PFSK-1 (cell line): ENCODE measurements around the gene VWA3B.

ENCODE experiments used
- FOXP2 ChIP-seq: optimal IDR thresholded peaks from 2 replicates; pipeline ENCODE3; 2011; ENCODE audit warnings: borderline replicate concordance, control low read depth, inconsistent platforms; ENCODE audit not compliant: insufficient read depth; ENCODE audit errors: extremely low read length, extremely low read depth
- POLR2AphosphoS5 ChIP-seq: IDR thresholded peaks from 2 replicates; pipeline ENCODE4 v1.6.1; 2012; ENCODE audit warnings: low read depth, mild to moderate bottlenecking, control low read depth, low read length, moderate library complexity
- SIN3A ChIP-seq: IDR thresholded peaks from 2 replicates; pipeline ENCODE4 v1.6.1; 2012; ENCODE audit warnings: mild to moderate bottlenecking, low read length, moderate library complexity, borderline replicate concordance; ENCODE audit not compliant: insufficient read depth
- TAF1 ChIP-seq: IDR thresholded peaks from 2 replicates; pipeline ENCODE4 v1.6.1; 2012; ENCODE audit warnings: low read length, control low read depth, borderline replicate concordance; ENCODE audit not compliant: insufficient read depth
- TF ChIP-seq, protein P1 (sequence below), 2 experiments: IDR thresholded peaks; 2 replicates each; pipeline versions ENCODE4 v1.6.1 to v1.8.0; 2011 to 2012; ENCODE audit warnings: low read depth in 2 of 2, low read length in 2 of 2, control low read depth in 1 of 2, inconsistent platforms in 1 of 2, mild to moderate bottlenecking in 1 of 2, moderate library complexity in 1 of 2; ENCODE audit not compliant: insufficient read depth in 1 of 2

VWA3B gene

DNA sequence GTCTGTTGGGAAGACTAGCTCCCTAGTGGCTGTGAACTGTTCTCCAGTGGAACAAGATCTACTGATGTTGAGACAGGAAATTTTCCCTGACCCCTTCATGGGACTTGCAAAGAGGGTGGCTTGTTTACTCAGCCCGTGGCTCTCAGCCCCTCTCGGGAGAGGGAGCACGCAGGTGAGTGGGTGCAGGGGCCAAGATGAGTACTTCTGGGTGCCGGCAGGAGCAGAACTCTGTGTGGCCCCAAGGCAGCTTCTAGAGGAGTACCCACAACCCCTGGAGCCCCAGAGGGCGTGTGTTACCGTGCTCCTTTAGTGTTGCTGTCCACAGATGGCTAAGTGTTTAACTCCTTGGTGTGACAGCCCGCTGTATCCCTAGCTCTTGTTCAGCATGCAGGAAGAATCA is 191.1 kb downstream of the VWA3B start:
- no peak for TF ChIP-seq SIN3A

DNA sequence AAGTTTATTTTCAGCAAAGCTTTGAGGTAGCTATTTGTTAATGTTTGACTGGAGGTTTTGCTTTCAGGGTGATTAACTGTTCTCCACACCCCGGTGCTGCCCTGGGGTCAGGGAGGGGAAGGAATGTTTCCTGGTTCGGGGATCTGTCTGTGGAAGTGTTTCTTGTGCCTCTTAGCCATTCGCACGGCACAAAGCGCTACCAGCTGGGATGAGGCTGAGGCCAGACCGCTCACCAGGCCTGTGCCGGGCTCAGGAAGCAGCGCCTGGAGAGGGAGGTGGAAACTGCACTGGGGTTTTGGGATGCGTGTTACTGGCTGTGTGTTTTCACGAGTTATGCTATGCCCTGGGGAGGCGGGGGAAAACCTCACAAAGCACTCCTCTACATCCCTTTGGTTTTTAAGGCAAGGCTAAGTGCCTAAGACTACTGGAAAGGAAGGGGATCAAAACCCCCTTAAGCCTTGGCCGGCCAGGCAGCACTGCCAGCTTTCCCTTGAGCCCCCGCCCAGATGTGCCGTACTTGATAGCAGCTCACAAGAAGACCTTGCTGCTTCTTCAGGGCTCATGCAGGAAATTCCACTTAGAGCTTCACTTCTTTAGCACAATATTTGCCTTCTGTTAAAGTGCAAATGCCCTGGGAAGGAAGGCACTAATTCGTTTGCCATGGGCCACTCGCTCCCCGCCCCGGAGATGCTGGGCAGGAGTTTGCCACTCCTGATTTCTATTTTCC is 193.6 kb downstream of the VWA3B start:
- no peak for TF ChIP-seq SIN3A
- TF ChIP-seq, protein P1, sequence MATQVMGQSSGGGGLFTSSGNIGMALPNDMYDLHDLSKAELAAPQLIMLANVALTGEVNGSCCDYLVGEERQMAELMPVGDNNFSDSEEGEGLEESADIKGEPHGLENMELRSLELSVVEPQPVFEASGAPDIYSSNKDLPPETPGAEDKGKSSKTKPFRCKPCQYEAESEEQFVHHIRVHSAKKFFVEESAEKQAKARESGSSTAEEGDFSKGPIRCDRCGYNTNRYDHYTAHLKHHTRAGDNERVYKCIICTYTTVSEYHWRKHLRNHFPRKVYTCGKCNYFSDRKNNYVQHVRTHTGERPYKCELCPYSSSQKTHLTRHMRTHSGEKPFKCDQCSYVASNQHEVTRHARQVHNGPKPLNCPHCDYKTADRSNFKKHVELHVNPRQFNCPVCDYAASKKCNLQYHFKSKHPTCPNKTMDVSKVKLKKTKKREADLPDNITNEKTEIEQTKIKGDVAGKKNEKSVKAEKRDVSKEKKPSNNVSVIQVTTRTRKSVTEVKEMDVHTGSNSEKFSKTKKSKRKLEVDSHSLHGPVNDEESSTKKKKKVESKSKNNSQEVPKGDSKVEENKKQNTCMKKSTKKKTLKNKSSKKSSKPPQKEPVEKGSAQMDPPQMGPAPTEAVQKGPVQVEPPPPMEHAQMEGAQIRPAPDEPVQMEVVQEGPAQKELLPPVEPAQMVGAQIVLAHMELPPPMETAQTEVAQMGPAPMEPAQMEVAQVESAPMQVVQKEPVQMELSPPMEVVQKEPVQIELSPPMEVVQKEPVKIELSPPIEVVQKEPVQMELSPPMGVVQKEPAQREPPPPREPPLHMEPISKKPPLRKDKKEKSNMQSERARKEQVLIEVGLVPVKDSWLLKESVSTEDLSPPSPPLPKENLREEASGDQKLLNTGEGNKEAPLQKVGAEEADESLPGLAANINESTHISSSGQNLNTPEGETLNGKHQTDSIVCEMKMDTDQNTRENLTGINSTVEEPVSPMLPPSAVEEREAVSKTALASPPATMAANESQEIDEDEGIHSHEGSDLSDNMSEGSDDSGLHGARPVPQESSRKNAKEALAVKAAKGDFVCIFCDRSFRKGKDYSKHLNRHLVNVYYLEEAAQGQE (IDR thresholded peaks at IDR 0.05; ENCODE audit: insufficient read depth in 1 of 2, low read depth in 2 of 2, low read length in 2 of 2) = no peak
- TF ChIP-seq TAF1 = no peak
- TF ChIP-seq FOXP2 = no peak
- no peak for TF ChIP-seq POLR2AphosphoS5

DNA sequence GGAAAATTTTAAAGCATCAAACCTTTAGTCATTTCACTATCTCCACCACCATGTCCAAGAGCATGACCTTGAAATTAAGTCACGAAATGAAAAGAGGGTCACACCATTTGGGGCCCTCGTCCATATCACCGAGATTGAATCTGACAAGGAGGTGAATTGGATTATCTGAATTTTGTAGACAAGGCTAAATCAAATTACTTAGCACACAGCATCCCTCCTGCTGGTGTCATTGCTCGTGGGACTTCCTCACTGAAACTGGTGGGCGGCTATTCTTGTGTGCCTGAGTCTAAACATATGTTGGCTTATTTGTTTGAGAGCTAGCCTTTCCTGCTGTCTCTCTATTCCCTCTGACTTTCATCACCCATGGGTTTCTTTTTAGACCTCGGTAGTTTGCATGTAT is 194.6 kb downstream of the VWA3B start:
- TF ChIP-seq POLR2AphosphoS5 = no peak
- TF ChIP-seq SIN3A = no peak
- no peak for TF ChIP-seq TAF1
- TF ChIP-seq FOXP2 = no peak
- TF ChIP-seq, protein P1 (IDR thresholded peaks at IDR 0.05; ENCODE audit: insufficient read depth in 1 of 2, low read depth in 2 of 2, low read length in 2 of 2) = no peak

DNA sequence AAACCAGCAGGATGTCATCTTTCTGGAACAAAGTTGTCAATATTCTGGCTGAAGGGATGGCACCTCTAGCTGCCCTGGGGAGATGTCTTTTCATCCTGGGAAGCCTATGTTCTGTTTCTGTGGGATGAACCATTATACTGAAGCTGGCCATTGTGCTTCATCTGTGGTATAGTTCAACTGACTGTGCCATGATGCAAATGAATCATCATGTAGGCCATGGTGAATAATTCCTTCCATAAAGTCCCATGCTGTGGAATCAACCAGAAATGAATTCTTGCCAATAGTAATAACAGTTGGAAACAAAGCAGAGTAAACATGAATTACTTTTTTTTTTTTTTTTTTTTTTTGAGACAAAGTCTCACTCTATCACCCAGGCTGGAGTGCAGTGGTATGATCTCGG is 195.1 kb downstream of the VWA3B start:
- no peak for TF ChIP-seq FOXP2
- no peak for TF ChIP-seq SIN3A
- TF ChIP-seq TAF1 = no peak
- no peak for TF ChIP-seq POLR2AphosphoS5
- TF ChIP-seq, protein P1 (IDR thresholded peaks at IDR 0.05; ENCODE audit: insufficient read depth in 1 of 2, low read depth in 2 of 2, low read length in 2 of 2) = no peak

DNA sequence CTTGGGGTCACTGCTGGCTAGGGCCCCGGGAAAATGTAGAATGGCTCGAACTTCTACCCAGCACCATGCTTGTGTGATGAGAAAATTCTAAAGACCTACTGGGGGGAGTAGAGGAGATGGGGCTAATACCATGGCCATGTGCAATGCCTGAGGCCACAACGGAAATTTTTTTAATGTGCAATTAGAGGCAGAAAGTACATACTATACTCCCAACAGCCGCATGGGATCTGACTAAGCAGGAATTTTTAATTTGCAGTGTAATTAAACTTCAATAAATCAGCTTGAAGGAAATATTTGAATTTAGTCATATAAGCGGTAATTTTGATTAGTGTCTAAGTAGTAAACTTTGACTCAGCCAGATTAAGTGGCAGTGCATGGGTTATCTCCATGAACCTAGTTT is 206.1 kb downstream of the VWA3B start:
- no peak for TF ChIP-seq POLR2AphosphoS5
- no peak for TF ChIP-seq TAF1
- TF ChIP-seq SIN3A = no peak

DNA sequence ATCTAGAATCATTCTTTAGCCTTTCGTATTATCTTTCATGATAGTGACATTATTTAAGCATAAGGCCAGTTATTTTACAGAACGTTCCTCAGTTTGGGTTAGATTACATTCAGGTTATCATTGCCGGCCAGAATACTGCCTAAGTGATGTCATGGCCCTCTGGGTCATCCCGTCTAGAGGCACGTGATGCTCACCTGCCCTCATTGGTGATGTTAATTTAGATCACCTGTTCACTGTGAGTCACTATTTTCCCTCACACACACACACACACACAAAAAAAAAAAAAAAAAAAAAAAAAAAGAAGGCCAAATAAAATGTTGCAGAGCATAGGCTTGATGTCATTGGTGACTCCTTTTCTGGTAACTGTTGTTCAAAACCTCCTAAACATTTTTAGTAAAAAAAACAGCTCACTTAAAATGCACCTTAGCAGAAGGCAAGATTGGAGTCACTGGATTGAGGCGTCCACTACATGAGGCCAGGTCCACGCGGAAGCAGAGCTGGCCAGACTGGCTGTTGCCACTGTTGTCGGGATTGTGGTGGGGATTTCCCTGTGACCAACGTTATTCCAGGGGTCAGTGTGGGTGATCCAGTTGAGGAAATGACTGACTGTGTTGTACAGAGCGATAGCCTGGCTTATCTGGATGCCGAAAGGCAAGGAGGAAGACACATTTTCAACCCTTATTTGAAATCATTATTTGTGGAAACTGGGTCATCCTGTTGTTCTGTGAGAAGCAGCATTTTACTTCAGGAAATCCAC is 207.1 kb downstream of the VWA3B start:
- no peak for TF ChIP-seq TAF1
- no peak for TF ChIP-seq FOXP2
- TF ChIP-seq SIN3A = no peak
- no peak for TF ChIP-seq POLR2AphosphoS5
- TF ChIP-seq, protein P1 (IDR thresholded peaks at IDR 0.05; ENCODE audit: insufficient read depth in 1 of 2, low read depth in 2 of 2, low read length in 2 of 2) = no peak
